ENCODE data around the gene VCL.

VCL gene

GRCh38 chr10:74067373-74068352, 69.7 kb downstream of the VCL start:
- H3K4me3 ChIP-seq (ENCODE audit: low read length), result no peak overlapping the region
- no peak for TF ChIP-seq CTCF (conservative IDR thresholded peaks at IDR 0.05; ENCODE audit: low read depth, low read length)
- no peak for DNase-seq (ENCODE audit: low read depth)

- no peak overlapping the region for H3K4me3 ChIP-seq (ENCODE audit: low read length)
- TF ChIP-seq CTCF (conservative IDR thresholded peaks at IDR 0.05; ENCODE audit: low read depth, low read length), result no peak
- peak; percentile 76 for DNase-seq (ENCODE audit: low read depth)
Observed at GRCh38 chr10:74071157-74071556, 73.2 kb downstream of the VCL start.

- DNase-seq (ENCODE audit: low read depth), result no peak
- TF ChIP-seq CTCF (conservative IDR thresholded peaks at IDR 0.05; ENCODE audit: low read depth, low read length), result no peak
Observed at GRCh38 chr10:74072503-74072902, 74.6 kb downstream of the VCL start.

GRCh38 chr10:74075906-74076305, 78.0 kb downstream of the VCL start:
- no peak overlapping the region for H3K4me3 ChIP-seq (ENCODE audit: low read length)
- no peak for DNase-seq (ENCODE audit: low read depth)
- no peak for TF ChIP-seq CTCF (conservative IDR thresholded peaks at IDR 0.05; ENCODE audit: low read depth, low read length)

More at GRCh38 chr10:74072503-74072902, 74.6 kb downstream of the VCL start:
- H3K4me3 ChIP-seq (ENCODE audit: low read length), result no peak overlapping the region

GRCh38 chr10:74076961-74077360, 79.0 kb downstream of the VCL start:
- no peak for DNase-seq (ENCODE audit: low read depth)
- TF ChIP-seq CTCF (conservative IDR thresholded peaks at IDR 0.05; ENCODE audit: low read depth, low read length), result no peak
- H3K4me3 ChIP-seq (ENCODE audit: low read length), result no peak overlapping the region

- no peak overlapping the region for H3K4me3 ChIP-seq (ENCODE audit: low read length)
- DNase-seq (ENCODE audit: low read depth), result no peak
- TF ChIP-seq CTCF (conservative IDR thresholded peaks at IDR 0.05; ENCODE audit: low read depth, low read length), result no peak
Observed at GRCh38 chr10:74077416-74077815, 79.5 kb downstream of the VCL start.

- H3K4me3 ChIP-seq (ENCODE audit: low read length), result no peak overlapping the region
- no peak for TF ChIP-seq CTCF (conservative IDR thresholded peaks at IDR 0.05; ENCODE audit: low read depth, low read length)
- DNase-seq (ENCODE audit: low read depth), result peak; percentile 89
Observed at GRCh38 chr10:74078037-74078436, 80.1 kb downstream of the VCL start.

Data from retinal pigment epithelial cell (primary cell).